UCSD-AML1 (cell line): ENCODE measurements around the gene SORCS2.

Source experiments
- DNase-seq: peaks from one replicate; lab custom pipeline; 2025; ENCODE audit not compliant: unreplicated experiment; lab: John Stamatoyannopoulos, UW

The SORCS2 gene

GRCh38 chr4:7487998-7488671 is 295.8 kb downstream of the SORCS2 start:
- no peak for DNase-seq

GRCh38 chr4:7491915-7492314 is 299.6 kb downstream of the SORCS2 start:
- DNase-seq: no peak

GRCh38 chr4:7498446-7499200 is 306.3 kb downstream of the SORCS2 start:
- no peak for DNase-seq

- DNase-seq: no peak
Observed at GRCh38 chr4:7499661-7500060, 307.3 kb downstream of the SORCS2 start.

- no peak for DNase-seq
Observed at GRCh38 chr4:7500404-7500803, 308.1 kb downstream of the SORCS2 start.

- DNase-seq: no peak
Observed at GRCh38 chr4:7501314-7501713, 309.0 kb downstream of the SORCS2 start.

- no peak for DNase-seq
Observed at GRCh38 chr4:7501873-7502272, 309.5 kb downstream of the SORCS2 start.

GRCh38 chr4:7503559-7504249 is 311.4 kb downstream of the SORCS2 start:
- no peak for DNase-seq

- no peak for DNase-seq
Observed at GRCh38 chr4:7505116-7505900, 313.0 kb downstream of the SORCS2 start.

GRCh38 chr4:7506119-7506518 is 313.8 kb downstream of the SORCS2 start:
- DNase-seq: no peak

- no peak for DNase-seq
Observed at GRCh38 chr4:7506572-7506971, 314.2 kb downstream of the SORCS2 start.

GRCh38 chr4:7507381-7507780 is 315.0 kb downstream of the SORCS2 start:
- no peak for DNase-seq

- DNase-seq: no peak
Observed at GRCh38 chr4:7510066-7510465, 317.7 kb downstream of the SORCS2 start.

GRCh38 chr4:7510538-7510937 is 318.2 kb downstream of the SORCS2 start:
- DNase-seq: no peak

- no peak for DNase-seq
Observed at GRCh38 chr4:7511525-7511924, 319.2 kb downstream of the SORCS2 start.

GRCh38 chr4:7512428-7512827 is 320.1 kb downstream of the SORCS2 start:
- no peak for DNase-seq

GRCh38 chr4:7512946-7513345 is 320.6 kb downstream of the SORCS2 start:
- no peak for DNase-seq

GRCh38 chr4:7513671-7514070 is 321.3 kb downstream of the SORCS2 start:
- no peak for DNase-seq

GRCh38 chr4:7514281-7514680 is 321.9 kb downstream of the SORCS2 start:
- no peak for DNase-seq

GRCh38 chr4:7514789-7515188 is 322.5 kb downstream of the SORCS2 start:
- no peak for DNase-seq

- no peak for DNase-seq
Observed at GRCh38 chr4:7515390-7515902, 323.1 kb downstream of the SORCS2 start.
